ENCODE results near the gene SYK.

DNA sequence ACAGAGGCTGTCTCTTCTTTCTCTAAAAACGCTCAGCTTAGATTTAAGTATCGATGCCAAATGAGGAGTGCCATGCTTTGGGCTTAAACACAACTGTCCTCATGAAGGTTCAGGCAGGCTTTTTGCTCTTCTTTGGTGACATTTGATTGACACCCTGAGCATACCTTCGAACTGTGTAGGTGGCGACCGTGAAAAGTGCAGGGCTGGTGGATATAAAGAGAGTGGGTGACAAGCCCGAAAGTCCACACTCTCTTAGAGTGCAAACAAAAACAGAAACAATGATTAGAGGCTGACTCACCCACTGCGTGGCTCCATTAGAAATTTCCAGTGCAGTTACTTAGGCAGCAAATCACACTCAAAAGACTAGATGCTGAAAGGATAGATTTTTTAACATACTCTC, 141.7 kb downstream of the SYK start:
- TF ChIP-seq, protein P1, sequence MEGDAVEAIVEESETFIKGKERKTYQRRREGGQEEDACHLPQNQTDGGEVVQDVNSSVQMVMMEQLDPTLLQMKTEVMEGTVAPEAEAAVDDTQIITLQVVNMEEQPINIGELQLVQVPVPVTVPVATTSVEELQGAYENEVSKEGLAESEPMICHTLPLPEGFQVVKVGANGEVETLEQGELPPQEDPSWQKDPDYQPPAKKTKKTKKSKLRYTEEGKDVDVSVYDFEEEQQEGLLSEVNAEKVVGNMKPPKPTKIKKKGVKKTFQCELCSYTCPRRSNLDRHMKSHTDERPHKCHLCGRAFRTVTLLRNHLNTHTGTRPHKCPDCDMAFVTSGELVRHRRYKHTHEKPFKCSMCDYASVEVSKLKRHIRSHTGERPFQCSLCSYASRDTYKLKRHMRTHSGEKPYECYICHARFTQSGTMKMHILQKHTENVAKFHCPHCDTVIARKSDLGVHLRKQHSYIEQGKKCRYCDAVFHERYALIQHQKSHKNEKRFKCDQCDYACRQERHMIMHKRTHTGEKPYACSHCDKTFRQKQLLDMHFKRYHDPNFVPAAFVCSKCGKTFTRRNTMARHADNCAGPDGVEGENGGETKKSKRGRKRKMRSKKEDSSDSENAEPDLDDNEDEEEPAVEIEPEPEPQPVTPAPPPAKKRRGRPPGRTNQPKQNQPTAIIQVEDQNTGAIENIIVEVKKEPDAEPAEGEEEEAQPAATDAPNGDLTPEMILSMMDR (IDR thresholded peaks at IDR 0.05; ENCODE audit: poor library complexity): no peak
- no peak for TF ChIP-seq EZH2phosphoT487 (IDR thresholded peaks at IDR 0.05; ENCODE audit: low read depth, severe bottlenecking, unreplicated experiment)
